Erythroblast (primary cell): Measurements from ENCODE around the gene CCRL2.

ENCODE experiments used
- GATA1 ChIP-seq: IDR thresholded peaks from 2 replicates; pipeline ENCODE4 v1.6.1; 2011; ENCODE audit warnings: low read depth, mild to moderate bottlenecking, control low read depth, low read length, moderate library complexity
- POLR2A ChIP-seq: IDR thresholded peaks from 2 replicates; pipeline ENCODE4 v1.6.1; 2011; ENCODE audit warnings: mild to moderate bottlenecking, low read length

DNA sequence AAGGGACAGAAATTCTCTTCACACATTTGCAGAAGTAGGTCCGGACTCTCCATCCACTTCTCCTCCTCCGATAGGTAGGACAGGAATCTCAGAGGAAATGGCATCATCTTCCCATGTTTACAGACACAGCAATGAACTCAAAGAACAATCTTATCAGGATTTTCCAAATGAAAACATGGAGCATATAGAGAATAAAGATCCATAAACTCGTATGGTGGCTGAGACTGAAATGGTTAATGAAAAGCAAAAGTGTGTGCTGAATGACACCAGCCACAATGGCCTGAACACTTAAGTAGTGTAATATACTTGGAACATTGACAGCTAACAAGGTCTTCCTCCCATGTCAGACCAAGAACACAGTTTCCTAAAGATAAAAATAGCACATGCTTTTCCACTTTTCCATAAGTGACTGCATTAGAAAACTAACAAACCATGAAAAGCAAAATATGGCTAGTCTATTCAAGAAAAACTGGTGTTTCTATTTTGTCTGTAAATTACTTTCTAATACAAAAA, 5.8 kb downstream of the CCRL2 start:
- no peak for TF ChIP-seq POLR2A
- no peak for TF ChIP-seq GATA1
